Endothelial cell of umbilical vein (primary cell): ENCODE results near the gene MECP2. TPM values are rescaled to one million over a fixed set of nuclear protein-coding genes. Genes with fewer than 3 reads are reported as not detected.

Experiments
- BruUV-seq: library from RNA; stranded (reverse); fragments of 400-500 nt; replicated peaks from 2 replicates; lab custom pipeline; 2021; lab: Mats Ljungman, UMichigan
- CTCF ChIA-PET: fragments of 300-600, 350-600 bp; sonication (Branson Sonifier 250); formaldehyde crosslinking; loops from one replicate; lab custom pipeline; 2021; ENCODE audit warnings: antibody characterized with exemption, inconsistent platforms; lab: Charles Lee
- POLR2A ChIA-PET: fragments of 300-600, 350-600 bp; sonication (Branson Sonifier 250); formaldehyde crosslinking; loops from one replicate; lab custom pipeline; 2021; ENCODE audit warnings: antibody characterized with exemption, inconsistent platforms; lab: Charles Lee
- DNase-seq: peaks from one replicate; pipeline ENCODE4 v3.0.0-alpha.2; 2011; ENCODE audit warnings: low read depth, low spot score
- FAIRE-seq: peaks from 2 replicates; lab custom pipeline; 2011; peaks lifted over from hg19 to GRCh38; lab: Jason Lieb, UNC
- H2AFZ ChIP-seq: 2 replicates; pipeline ENCODE4 v1.6.0; 2012; ENCODE audit warnings: low read depth, low read length, control low read depth, inconsistent platforms
- H3K27ac ChIP-seq: 2 replicates; pipeline ENCODE4 v1.5.1; 2011; ENCODE audit warnings: low read depth, mild to moderate bottlenecking, control low read depth, low read length, moderate library complexity; ENCODE audit not compliant: insufficient read depth
- H3K27me3 ChIP-seq, 2 experiments: 2 replicates each; pipeline versions ENCODE4 v1.6.0 to v1.6.1; 2011; ENCODE audit warnings: low read length in 2 of 2, mixed read lengths in 1 of 2; ENCODE audit not compliant: control insufficient read depth in 2 of 2, insufficient read depth in 2 of 2
- H3K36me3 ChIP-seq, 2 experiments: 2 replicates in 1 of 2; 3 replicates in 1 of 2; pipeline ENCODE4 v1.5.1; 2011; ENCODE audit warnings: low read length in 2 of 2, mild to moderate bottlenecking in 1 of 2, moderate library complexity in 1 of 2; ENCODE audit not compliant: control insufficient read depth in 2 of 2, insufficient read depth in 2 of 2; ENCODE audit errors: extremely low read depth in 1 of 2
- H3K4me1 ChIP-seq: 3 replicates; pipeline ENCODE4 v1.5.1; 2011; ENCODE audit warnings: mild to moderate bottlenecking, low read length; ENCODE audit not compliant: control insufficient read depth, insufficient read depth; ENCODE audit errors: extremely low read depth
- H3K4me2 ChIP-seq: 2 replicates; pipeline ENCODE4 v1.6.1; 2011; ENCODE audit warnings: low read length, control low read depth, mixed read lengths; ENCODE audit not compliant: insufficient read depth
- H3K4me3 ChIP-seq, 3 experiments: fragments of 200-600 bp in 1 of 3; sonication (generic), shearing (Covaris generic) in 1 of 3; replicated peaks in 1 of 3; 2 replicates each; pipeline ENCODE4 v1.5.1; 2011 to 2016; ENCODE audit warnings: control low read depth in 3 of 3, low read length in 3 of 3, mild to moderate bottlenecking in 2 of 3, inconsistent platforms in 1 of 3, low read depth in 1 of 3, moderate library complexity in 1 of 3; ENCODE audit not compliant: insufficient read depth in 1 of 3
- H3K79me2 ChIP-seq: 2 replicates; pipeline ENCODE4 v1.6.0; 2012; ENCODE audit warnings: low read length, inconsistent platforms; ENCODE audit not compliant: control insufficient read depth, insufficient read depth
- H3K9ac ChIP-seq: replicated peaks from 2 replicates; pipeline ENCODE3; 2011; ENCODE audit warnings: low read length, control low read depth; ENCODE audit not compliant: insufficient read depth; ENCODE audit errors: extremely low read depth
- H3K9me1 ChIP-seq: replicated peaks from 3 replicates; pipeline ENCODE4 v1.6.0; 2011; ENCODE audit warnings: mild to moderate bottlenecking, low read length; ENCODE audit not compliant: control insufficient read depth, insufficient read depth; ENCODE audit errors: extremely low read depth
- H3K9me3 ChIP-seq: replicated peaks from 2 replicates; pipeline ENCODE4 v1.5.1; 2012; ENCODE audit warnings: low read length, inconsistent platforms; ENCODE audit not compliant: control insufficient read depth, insufficient read depth
- H4K20me1 ChIP-seq: replicated peaks from 2 replicates; pipeline ENCODE3; 2011; ENCODE audit warnings: mild to moderate bottlenecking, low read length; ENCODE audit not compliant: control insufficient read depth, insufficient read depth; ENCODE audit errors: extremely low read depth
- EZH2 ChIP-seq: IDR thresholded peaks from 2 replicates; pipeline ENCODE4 v1.6.1; 2012; ENCODE audit warnings: borderline replicate concordance, low read depth, mild to moderate bottlenecking, moderate library complexity, low read length, inconsistent platforms; ENCODE audit not compliant: severe bottlenecking
- FOS ChIP-seq: IDR thresholded peaks from 2 replicates; pipeline ENCODE4 v1.6.1; 2011; ENCODE audit warnings: mild to moderate bottlenecking, low read length, moderate library complexity, borderline replicate concordance; ENCODE audit not compliant: insufficient read depth
- GATA2 ChIP-seq: IDR thresholded peaks from 2 replicates; pipeline ENCODE4 v1.7.0; 2011; ENCODE audit warnings: low read depth, mild to moderate bottlenecking, moderate library complexity, mixed read lengths, low read length; ENCODE audit not compliant: insufficient read length, insufficient read depth
- JUN ChIP-seq: IDR thresholded peaks from 2 replicates; pipeline ENCODE4 v1.6.1; 2011; ENCODE audit warnings: borderline replicate concordance, low read depth; ENCODE audit not compliant: insufficient read length, insufficient read depth
- MYC ChIP-seq: IDR thresholded peaks from one replicate; pipeline ENCODE4 v1.6.1; 2011; ENCODE audit warnings: mild to moderate bottlenecking, low read depth, low read length
- POLR2A ChIP-seq: IDR thresholded peaks from 2 replicates; pipeline ENCODE4 v1.6.1; 2012; ENCODE audit warnings: low read depth, mild to moderate bottlenecking, control low read depth, low read length
- POLR2AphosphoS5 ChIP-seq: IDR thresholded peaks from 2 replicates; pipeline ENCODE4 v1.6.1; 2012; ENCODE audit warnings: low read depth, mild to moderate bottlenecking, control low read depth, low read length, moderate library complexity; ENCODE audit not compliant: insufficient read depth
- dilution Hi-C: fragments of 300-500 bp; cut with MboI; formaldehyde crosslinking; loops from one replicate; pipeline ENCODE4 v1.15.0; 2019; ENCODE audit warnings: low sequenced_read_pairs; ENCODE audit not compliant: extremely low pct_ligation_motif_present
- intact Hi-C: fragments of 100-400 bp; cut with micrococcal nuclease; formaldehyde crosslinking; loops from one replicate; pipeline ENCODE4 v1.10.0; 2022
- polyA plus RNA-seq, 4 experiments: library from polyadenylated mRNA; depleted of rRNA in 3 of 4; stranded (reverse) in 3 of 4; unstranded in 1 of 4; fragments of >200 nt; gene quantifications; 2 replicates each; pipeline versions ENCODE4 v1.2.1 to v1.2.3, GENCODE V29; 2011 to 2012; ENCODE audit warnings: missing spikeins in 1 of 4
- total RNA-seq: library from RNA; stranded (reverse); gene quantifications from 2 replicates; pipeline ENCODE4 v1.2.3, GENCODE V29; 2021
- TF ChIP-seq, protein P1 (sequence below): IDR thresholded peaks from 2 replicates; pipeline ENCODE4 v1.6.1; 2011; ENCODE audit not compliant: insufficient read depth, insufficient read length
- TF ChIP-seq, protein P2 (sequence below), 2 donors: IDR thresholded peaks; 1 replicate in 1 of 2; 2 replicates in 1 of 2; pipeline ENCODE4 v1.5.1; 2011; ENCODE audit warnings: low read length in 2 of 2, mild to moderate bottlenecking in 2 of 2, moderate library complexity in 2 of 2, control low read depth in 1 of 2, inconsistent platforms in 1 of 2, low read depth in 1 of 2; ENCODE audit not compliant: insufficient read depth in 1 of 2; ENCODE audit errors: extremely low read depth in 1 of 2

The MECP2 gene
- total and polyA plus RNA-seq, 2 donors (not counting 3 experiments of a cell fraction or from before 2014, with no cell fraction given): 9.0 to 45.3 TPM

GRCh38 chrX:154049209-154050112 lies 48.1 kb downstream of the MECP2 start:
- Histone ChIP-seq H3K9ac (no peak overlapping the region), H2AFZ (no peak overlapping the region), H3K9me1 (no peaks in the 10 kb centered on the region), H3K4me3 (no peak overlapping the region), H3K4me2 (no peak overlapping the region), H3K36me3 (no peaks in the 10 kb centered on the region), H3K4me1 (peaks cover 24% of the 10 kb centered on the region), H3K27ac (no peak overlapping the region), H3K79me2 (peaks cover 34% of the 10 kb centered on the region), H3K9me3 (no peaks in the 10 kb centered on the region), H4K20me1 (no peaks in the 10 kb centered on the region), H3K27me3 (no peaks in the 10 kb centered on the region)
- FAIRE-seq: no peak
- no TSS peak for BruUV-seq
- TF ChIP-seq, protein P1, sequence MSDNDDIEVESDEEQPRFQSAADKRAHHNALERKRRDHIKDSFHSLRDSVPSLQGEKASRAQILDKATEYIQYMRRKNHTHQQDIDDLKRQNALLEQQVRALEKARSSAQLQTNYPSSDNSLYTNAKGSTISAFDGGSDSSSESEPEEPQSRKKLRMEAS: no peak
- no peak for TF ChIP-seq EZH2
- no peak for TF ChIP-seq POLR2AphosphoS5
- TF ChIP-seq, protein P2, sequence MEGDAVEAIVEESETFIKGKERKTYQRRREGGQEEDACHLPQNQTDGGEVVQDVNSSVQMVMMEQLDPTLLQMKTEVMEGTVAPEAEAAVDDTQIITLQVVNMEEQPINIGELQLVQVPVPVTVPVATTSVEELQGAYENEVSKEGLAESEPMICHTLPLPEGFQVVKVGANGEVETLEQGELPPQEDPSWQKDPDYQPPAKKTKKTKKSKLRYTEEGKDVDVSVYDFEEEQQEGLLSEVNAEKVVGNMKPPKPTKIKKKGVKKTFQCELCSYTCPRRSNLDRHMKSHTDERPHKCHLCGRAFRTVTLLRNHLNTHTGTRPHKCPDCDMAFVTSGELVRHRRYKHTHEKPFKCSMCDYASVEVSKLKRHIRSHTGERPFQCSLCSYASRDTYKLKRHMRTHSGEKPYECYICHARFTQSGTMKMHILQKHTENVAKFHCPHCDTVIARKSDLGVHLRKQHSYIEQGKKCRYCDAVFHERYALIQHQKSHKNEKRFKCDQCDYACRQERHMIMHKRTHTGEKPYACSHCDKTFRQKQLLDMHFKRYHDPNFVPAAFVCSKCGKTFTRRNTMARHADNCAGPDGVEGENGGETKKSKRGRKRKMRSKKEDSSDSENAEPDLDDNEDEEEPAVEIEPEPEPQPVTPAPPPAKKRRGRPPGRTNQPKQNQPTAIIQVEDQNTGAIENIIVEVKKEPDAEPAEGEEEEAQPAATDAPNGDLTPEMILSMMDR (IDR thresholded peaks at IDR 0.05; ENCODE audit: extremely low read depth in 1 of 2, insufficient read depth in 1 of 2, low read depth in 1 of 2, low read length in 2 of 2): no peak
- TF ChIP-seq GATA2: no peak
- TF ChIP-seq POLR2A: no peak
- TF ChIP-seq FOS: no peak
- TF ChIP-seq MYC: no peak
- no peak for TF ChIP-seq JUN
- ChIA-PET POLR2A (no interaction called here), CTCF (interaction anchor here (1.7 kb wide), 1 partner anchor 36 kb away, joined by 11 read pairs; no protein-coding TSS in a partner anchor)
- dilution Hi-C loops (no loop called here), intact Hi-C loops (loop anchor here (10.0 kb wide), 1 partner anchor 285 kb away; the partner anchor contains the start of gene PLXNB3)
- no peak for DNase-seq
